GM12874 (cell line): ENCODE measurements around the gene SOX9.

Source experiments
- TF ChIP-seq, protein P1 (sequence below): IDR thresholded peaks from 2 replicates; pipeline ENCODE4 v1.5.1; 2011; ENCODE audit warnings: low read depth, mild to moderate bottlenecking, control low read depth, low read length, moderate library complexity; ENCODE audit not compliant: insufficient read depth

The SOX9 gene

DNA sequence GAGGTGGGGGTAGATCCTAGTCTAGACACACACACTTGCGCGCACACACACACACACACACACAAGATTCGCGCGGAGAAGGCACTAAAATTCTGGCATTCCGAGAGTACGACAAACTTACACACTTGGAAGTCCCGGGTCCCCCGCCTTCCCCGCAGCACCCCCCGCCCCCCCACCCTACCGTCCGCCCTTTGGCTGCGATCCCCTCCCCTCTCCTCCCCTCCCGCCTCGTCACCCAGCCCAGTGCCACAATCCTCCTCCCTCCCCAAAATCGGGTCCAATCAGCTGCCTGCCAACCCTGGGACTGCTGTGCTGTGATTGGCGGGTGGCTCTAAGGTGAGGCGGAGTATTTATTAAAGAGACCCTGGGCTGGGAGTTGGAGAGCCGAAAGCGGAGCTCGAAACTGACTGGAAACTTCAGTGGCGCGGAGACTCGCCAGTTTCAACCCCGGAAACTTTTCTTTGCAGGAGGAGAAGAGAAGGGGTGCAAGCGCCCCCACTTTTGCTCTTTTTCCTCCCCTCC is at the start of gene SOX9:
SOX9 (plus strand) TSS at position 379 of the 522 bp plus-strand sequence. CDS start 372 bp downstream, outside the sequence.
- TF ChIP-seq, protein P1, sequence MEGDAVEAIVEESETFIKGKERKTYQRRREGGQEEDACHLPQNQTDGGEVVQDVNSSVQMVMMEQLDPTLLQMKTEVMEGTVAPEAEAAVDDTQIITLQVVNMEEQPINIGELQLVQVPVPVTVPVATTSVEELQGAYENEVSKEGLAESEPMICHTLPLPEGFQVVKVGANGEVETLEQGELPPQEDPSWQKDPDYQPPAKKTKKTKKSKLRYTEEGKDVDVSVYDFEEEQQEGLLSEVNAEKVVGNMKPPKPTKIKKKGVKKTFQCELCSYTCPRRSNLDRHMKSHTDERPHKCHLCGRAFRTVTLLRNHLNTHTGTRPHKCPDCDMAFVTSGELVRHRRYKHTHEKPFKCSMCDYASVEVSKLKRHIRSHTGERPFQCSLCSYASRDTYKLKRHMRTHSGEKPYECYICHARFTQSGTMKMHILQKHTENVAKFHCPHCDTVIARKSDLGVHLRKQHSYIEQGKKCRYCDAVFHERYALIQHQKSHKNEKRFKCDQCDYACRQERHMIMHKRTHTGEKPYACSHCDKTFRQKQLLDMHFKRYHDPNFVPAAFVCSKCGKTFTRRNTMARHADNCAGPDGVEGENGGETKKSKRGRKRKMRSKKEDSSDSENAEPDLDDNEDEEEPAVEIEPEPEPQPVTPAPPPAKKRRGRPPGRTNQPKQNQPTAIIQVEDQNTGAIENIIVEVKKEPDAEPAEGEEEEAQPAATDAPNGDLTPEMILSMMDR = no peak

DNA sequence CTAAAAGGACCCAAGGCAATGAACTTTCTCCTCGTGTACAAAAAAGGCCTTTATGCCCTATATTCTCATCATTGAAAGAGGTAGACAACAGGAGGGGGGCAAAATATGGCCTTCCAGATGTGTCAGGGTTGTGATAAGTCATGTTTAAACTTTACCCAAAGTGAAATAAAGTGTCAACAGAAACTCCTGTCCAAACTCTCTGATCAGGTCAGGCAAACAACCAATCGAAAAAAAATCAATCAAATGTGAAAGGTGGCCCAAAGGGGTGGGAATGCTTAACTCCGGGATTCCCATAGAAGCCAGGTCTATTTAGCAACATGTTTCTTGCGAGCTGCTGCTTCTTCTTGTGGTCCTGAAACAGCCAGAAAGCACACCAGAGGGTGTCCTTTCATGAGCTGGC is 49.5 kb upstream of the SOX9 start:
- TF ChIP-seq, protein P1 = no peak

DNA sequence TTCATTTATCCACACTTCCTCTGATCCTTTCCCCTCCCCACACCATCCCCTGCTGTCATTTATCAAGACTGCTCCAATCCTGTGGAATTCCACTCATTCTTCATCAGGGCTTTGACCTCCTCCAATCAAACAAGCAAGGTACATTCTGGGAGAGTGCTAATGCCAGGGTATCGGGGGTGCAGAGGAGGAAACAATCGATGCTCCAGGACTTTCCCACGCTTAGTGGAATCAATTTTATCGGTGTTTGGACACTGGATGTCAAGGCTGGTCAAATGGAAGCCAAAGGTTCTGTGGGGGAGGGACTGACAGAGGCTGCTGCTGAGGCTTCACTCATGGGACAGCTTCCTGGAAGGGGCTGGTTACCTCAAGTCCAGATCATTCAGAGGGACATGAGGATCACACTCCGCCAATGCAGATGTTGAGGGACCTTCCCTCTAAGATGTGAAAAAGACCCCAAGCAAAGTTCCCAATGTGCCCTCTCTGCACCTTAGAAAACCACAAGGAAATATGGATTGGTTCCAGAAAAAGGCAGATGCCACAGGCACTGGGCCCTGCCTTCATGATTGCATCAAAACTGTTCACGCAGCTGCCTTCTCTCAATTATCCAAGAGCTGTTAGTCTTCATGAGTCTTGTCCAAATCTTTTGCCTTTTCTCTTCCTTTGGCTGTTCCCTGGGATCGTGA is 44.7 kb upstream of the SOX9 start:
- TF ChIP-seq, protein P1 = no peak

DNA sequence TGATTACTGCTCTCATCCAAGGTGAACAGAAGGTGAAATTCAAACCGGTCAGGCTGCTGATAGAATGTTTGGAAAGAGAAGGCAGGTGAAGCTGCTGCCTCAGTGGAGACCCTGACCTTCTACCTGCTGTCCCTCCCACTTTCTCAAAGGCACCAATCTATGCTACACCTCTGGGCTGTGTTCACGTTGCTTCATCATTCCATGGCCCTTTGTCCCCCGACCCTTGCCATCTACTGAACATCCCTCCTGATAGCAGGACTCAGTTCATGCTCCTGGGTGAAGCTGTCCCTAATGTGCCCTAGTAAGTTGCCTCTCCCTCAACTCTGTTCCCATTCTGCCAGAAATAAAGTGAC is 44.2 kb upstream of the SOX9 start:
- TF ChIP-seq, protein P1 = no peak

DNA sequence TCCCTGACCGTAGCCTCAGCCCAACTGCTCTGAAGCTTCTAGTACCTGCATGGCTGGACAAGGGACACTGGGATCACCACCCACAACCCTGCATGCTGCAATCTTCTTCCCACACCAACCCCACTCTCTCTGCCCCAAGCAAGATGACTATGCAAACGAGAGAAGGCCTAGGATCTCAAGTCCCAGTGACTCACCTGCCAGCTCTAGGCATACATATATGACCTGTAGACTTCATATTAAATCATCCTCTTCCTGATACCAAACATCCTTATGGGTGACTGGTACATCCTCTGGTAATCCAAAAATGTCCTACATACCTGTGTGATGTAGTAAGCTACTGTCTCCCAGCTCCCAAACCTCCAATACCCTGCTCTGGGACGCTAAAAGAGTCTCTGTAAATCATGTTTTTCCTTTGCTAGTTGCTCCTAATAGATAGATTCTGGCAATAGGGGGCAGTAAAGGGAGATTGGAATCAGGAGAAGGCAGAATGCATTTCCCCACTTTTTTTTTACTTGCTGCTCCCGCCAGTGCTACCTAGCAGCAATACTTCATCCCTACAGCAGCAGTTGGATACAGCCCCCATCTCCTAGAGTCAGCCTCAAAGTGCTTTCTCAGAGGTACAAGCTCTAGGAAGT is 43.4 kb upstream of the SOX9 start:
- TF ChIP-seq, protein P1 = no peak

DNA sequence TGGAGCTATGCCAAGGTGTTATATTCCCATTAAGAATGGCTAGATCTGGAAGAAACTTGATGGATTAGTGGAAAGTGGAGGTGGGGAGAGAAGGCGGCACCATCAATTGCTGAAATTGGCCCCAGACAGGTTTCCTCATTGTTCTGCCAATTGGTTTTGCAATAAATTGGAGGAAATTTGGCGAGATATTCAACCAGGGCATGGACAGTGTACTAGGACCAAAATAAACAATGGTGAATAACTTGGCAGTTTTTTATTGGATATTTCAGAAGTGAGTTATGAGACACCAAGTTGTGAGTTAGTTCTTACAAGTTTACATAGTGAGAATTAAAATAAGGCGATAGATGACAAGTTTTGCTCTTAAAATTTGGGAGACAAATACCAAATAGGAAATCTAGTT is 41.1 kb upstream of the SOX9 start:
- TF ChIP-seq, protein P1 = no peak

DNA sequence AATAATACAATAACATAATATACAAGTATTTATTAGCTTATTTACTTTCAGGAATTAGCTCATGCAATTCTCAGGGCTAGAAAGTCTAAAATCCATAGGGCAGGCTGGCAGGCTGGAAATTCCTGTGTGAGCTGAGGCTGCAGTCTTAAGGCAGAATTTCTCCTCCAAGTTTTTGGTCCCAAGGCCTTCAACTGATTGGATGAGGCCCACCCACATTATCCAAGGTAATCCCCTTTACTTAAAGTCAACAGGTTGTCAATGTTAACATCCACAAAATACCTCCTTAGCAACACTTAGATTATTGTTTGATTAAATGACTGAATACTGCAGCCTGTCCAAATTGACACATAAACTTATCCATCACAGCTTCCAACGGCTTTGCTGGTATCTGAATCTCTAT is 32.9 kb upstream of the SOX9 start:
- TF ChIP-seq, protein P1 = no peak
